Measurements from ENCODE around the gene LAYN. TPM values are rescaled to one million over a fixed set of nuclear protein-coding genes. Genes with fewer than 3 reads are reported as not detected.

LAYN gene
- total RNA-seq, 1 donor from 2014 or later = 3.7 TPM

DNA sequence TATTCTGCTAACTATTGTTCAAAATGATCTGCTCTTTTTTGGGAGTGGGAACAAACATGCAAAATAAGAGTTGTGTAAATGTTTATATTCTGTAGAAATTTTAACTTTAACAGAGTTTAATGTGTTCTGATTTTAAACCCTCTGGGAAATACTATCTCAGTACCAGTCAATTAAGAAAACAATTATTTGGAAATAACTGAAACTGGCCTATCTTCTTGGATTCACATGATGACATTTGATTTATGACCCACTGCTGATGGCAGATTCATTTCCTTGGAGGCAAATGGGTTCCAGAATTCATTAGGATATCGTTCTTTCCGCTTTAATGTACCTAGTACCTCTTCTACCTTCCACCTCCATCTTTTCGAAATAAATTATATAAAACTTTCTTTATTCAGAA lies 67.2 kb downstream of the LAYN start:
- DNase-seq (ENCODE audit: missing footprints) = no peak
- intact Hi-C loops (cut with DNase I) = loop anchor here (5.0 kb wide), 1 partner anchor 45 kb away; no protein-coding TSS in a partner anchor
- ATAC-seq = no peak

Small RNA genes lying within 50 kb of the gene (microRNA-seq; reads per million reads assigned to microRNA genes)
- gene MIR34B (1.1 reads per million), gene MIR34C (1.4 reads per million)

Other genes starting within 250 kb of the LAYN start
- 0.65 TPM for gene POU2AF3, start 242.2 kb upstream of the LAYN start, total RNA-seq
- 0.24 TPM for gene POU2AF1, start 161.4 kb upstream of the LAYN start, total RNA-seq
- not detected for gene BTG4, start 28.3 kb upstream of the LAYN start, total RNA-seq
- not detected for gene HOATZ, start 25.9 kb upstream of the LAYN start, total RNA-seq
- gene SIK2, start 61.7 kb downstream of the LAYN start, total RNA-seq = 15.9 TPM
- gene PPP2R1B, start 225.7 kb downstream of the LAYN start, total RNA-seq = 7.8 TPM

All from Right ventricle myocardium inferior (tissue), 1 donor.